Activated CD4-positive, alpha-beta T cell treated with anti-CD3 and anti-CD28 coated beads, Interleukin-2, amount 50 U/mL, for 24 hours (primary cell): ENCODE data around the gene CIB4.

Source experiments
- DNase-seq, 2 donors: peaks; one replicate each; pipeline ENCODE4 v3.0.0-alpha.2; 2020; ENCODE audit warnings: low read depth in 1 of 2, low spot score in 1 of 2

The CIB4 gene

DNA sequence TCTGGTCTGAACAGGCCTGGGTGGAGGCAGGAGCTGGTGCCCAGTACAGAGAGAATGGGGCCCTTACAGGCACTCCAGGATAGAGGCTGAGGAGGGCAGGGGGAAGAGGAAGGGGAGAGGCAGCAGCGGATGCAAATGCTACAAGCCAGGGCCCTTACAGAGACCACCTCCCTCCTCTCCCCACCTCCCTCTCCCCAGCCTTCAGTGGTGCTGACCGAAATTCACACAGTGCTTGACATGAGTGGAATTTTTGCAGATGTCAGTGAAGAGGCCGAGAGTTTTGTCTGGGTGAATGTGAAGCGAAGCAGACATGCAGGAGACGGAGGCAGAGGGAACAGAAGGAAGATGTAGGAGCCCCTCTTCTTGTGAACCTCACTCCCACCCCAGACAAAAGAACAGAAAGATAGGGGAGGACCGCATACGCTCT is 31.9 kb downstream of the CIB4 start:
- no peak for DNase-seq

DNA sequence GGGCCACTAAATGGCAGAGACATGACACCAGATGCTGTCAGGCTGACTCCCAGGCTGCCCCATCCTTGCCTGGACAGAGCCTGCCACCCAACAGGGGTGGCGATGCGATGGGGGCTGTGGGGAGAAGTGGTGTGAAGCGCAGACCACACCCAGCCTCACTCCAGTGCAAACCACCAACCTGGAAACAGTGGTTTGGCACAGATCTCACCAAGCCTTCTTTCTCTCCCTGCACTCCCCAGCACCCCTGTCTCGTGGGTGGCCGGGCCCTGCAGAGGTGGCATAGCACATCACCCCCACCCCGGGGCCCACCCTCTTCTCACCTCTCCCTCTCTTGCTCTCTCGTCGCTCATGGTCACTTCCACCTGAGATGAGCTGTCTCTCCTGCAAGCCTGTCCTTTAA is 32.6 kb downstream of the CIB4 start:
- no peak for DNase-seq

DNA sequence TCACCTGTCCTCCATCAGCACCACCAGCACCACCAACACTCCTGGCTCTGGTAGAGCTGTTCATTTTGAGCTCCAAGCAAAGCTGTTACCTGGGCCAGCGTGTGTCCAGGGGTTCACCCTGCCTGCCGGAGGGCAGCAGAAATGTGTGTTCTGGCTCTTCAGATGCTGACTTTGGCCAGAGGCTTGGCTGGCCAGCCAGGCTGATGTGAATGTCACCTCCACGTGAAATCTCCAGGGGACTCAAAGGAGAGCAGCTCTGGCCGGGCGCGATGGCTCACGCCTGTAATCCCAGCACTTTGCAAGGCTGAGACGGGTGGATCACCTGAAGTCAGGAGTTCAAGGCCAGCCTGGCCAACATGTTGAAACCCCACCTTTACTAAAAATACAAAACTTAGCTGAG is 33.5 kb downstream of the CIB4 start:
- DNase-seq, result no peak

- no peak for DNase-seq
Measured at GRCh38 chr2:26606847-26607190, 34.3 kb downstream of the CIB4 start.

DNA sequence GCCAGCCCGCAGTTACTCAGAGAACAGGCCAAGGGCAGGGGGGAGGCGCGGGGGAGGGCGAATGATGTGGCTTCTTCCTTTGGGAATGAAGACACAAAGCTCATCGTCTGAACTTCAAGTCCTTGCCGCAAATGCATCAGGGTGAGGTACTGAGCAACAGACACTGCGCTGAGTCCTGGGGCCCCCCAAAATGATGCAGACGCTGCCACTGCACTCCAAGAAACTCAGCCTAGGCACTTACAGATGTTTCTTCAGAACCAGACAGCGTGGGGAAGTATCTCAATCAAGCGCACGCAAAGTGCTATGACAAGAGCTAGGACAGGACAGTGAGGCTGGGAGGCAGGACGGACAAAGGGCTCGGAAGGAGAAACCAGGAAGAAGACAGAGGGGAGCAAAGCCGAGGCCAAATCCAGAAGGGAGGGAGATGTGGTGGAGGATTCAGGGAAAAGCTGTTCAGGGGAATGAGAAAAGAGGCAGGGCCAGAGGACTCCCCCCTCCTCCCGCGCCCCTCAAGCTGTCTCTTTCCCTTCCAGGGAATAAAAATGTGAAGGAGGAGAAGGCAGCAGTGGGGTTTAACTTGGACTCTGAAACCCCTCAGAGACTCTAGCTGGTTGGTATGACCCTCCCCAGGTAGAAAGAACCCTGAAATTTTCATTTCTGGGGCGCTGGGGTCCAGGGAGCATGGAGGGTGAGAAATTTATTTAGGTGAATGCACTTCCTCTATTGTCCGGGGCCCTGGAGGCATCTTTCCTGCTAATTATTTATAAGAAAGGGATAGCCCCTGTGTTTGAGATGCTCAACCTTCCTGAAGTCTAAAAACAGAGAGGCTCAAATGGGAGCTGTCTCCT is 34.9 kb downstream of the CIB4 start:
- DNase-seq, result no peak

GRCh38 chr2:26605195-26605998 is 35.8 kb downstream of the CIB4 start:
- DNase-seq, result peak in 1 of 2 donors; percentile 14

GRCh38 chr2:26602575-26602974 is 38.6 kb downstream of the CIB4 start:
- no peak for DNase-seq

DNA sequence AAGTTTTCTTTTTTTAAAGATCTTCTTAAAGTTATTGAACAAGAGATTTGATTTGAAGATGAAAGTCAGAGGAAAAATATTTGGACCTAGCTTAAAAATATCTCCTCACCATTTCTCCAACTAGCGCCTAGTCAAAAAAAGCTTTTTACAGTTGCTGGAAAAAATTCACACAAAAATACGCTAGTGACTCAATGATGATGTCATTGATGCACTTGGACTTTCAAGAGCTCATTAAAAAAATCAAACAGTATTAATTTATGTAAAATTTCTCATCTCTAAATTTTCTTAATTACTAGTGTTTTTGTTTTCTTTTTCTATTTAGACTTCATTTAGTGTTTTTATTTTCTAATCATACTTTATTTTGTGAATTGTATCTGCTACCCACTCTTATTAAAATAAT is 41.8 kb downstream of the CIB4 start:
- DNase-seq, result no peak

- DNase-seq, result no peak
Measured at GRCh38 chr2:26598996-26599373, 42.2 kb downstream of the CIB4 start.

DNA sequence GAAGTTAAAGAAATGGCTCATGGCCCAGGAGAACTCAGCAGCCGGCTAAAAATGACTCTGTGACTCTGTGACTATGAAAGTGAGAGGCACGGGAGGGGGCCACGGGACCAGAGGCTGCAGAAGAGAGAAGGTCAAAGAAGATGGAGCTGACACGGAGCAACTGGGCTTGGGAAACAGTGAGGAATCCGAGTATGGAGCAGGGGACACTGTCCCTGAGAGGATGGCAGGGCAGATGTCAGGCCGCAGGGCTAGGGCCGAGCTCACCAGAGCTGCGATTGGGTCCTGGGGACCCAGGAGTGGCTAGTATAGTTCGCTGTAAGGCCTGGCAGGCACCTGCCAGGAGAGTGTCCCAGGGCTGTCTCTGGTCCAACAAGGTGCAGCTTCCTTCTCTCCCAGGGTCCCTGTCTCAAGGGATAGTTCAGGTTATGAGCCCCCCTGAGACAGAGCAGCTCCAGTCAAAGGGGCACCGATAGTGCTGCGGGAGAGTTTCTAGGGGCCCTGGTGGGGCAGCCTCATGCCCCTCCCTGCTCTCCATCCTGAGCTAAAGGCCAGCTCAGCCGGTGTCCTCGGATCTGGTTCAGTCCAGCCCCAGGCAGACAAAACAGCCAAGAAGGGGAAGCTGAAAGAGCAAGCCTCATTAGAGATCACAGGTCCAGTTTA is 42.7 kb downstream of the CIB4 start:
- DNase-seq, result no peak

DNA sequence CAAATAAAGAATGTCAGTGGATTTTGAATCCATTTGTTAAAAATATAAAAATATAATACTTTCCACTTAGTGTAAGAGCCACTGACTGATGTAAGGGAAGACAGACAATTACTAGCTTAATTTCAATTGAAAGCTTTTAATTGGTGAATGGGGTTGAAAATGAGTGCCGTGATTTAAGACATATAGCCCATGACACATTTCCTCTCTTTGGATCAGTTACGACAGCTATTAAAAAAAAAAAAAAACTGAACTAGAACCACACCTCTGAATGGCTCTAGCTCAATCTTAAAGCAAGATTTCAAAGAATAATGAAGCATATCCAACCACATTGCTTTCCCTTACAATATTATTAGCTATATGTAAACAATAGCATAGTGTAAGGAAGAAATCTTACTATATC is 44.0 kb downstream of the CIB4 start:
- DNase-seq, result no peak

- no peak for DNase-seq
Measured at GRCh38 chr2:26595146-26595545, 46.0 kb downstream of the CIB4 start.

- no peak for DNase-seq
Measured at GRCh38 chr2:26591619-26592505, 49.3 kb downstream of the CIB4 start.

- DNase-seq, result no peak
Measured at GRCh38 chr2:26590980-26591618, 50.1 kb downstream of the CIB4 start.

DNA sequence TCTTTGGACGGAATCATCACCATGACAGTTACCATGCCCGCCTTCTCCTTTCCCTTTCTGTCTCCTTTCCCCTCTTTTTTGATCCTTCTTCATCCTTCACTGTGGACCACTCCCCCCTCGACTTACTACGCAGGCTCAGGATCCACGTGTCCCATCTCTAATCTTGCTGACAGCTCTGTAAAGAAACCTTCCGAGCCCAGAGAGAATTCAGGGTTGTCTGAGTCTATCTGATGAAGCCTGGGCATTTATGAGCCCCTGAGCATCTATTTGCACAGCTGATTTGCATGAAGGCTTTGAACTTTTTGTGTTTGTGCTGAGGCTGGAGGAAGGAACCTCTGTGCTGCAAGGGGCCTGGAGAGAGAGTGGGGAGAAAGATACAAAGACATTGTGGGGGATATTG is 50.7 kb downstream of the CIB4 start:
- DNase-seq, result no peak

GRCh38 chr2:26588576-26588975 is 52.6 kb downstream of the CIB4 start:
- DNase-seq, result no peak

DNA sequence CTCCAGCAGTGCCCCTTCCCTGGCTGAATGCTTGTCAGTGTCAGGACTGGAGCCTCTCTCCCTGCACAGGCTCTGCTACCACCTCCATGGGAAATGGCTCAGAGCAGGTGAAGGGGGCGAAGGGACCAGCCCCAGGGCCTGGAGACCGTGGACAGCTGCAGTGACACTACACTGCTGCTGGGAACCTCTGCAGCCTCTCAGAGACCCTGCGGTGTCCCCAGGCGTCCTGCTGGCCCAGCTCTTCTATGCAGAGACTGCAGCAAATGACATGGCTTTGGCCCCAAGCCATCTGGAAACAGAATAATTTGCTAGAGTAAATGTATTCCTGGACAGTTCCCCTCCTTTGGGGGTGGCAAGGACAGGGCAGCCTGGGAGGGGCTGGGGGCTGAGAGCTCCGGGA is 53.2 kb downstream of the CIB4 start:
- DNase-seq, result no peak

- no peak for DNase-seq
Measured at GRCh38 chr2:26585966-26586365, 55.2 kb downstream of the CIB4 start.

GRCh38 chr2:26585100-26585499 is 56.1 kb downstream of the CIB4 start:
- DNase-seq, result no peak

GRCh38 chr2:26584656-26585055 is 56.5 kb downstream of the CIB4 start:
- no peak for DNase-seq

DNA sequence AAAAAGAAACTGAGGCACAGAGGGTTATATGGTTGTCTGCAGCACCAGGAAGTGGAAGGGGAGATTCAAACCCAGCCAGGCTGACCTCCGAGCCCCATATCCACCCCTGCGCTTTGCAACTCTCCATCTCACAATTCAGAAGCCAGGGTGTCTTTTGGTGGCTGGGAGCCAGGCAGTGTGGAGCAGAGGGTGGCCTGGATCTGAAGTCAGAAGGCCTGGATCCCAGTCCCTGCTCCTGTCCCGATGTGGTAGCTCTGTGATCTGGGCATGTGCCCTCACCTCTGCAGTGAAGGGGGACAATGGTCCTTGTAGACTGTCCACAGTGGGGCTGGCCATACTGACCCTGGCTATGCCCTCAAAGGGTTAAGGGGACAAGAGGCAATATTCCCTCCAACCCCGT is 57.0 kb downstream of the CIB4 start:
- DNase-seq, result no peak
